Activated T-helper 1 cell treated with Interleukin-2 at 50 U/mL for 16 hours (primary cell): ENCODE measurements around the gene CEP44.
"Not testable (repeated sequence)": the region's sequence is repeated elsewhere in the genome, so short reads cannot be mapped to it uniquely, and the experiment has no call there.

Source experiments
- DNase-seq: peaks from one replicate; pipeline ENCODE4 v3.0.0-alpha.2; 2020; ENCODE audit warnings: low read depth

The CEP44 gene, protein sequence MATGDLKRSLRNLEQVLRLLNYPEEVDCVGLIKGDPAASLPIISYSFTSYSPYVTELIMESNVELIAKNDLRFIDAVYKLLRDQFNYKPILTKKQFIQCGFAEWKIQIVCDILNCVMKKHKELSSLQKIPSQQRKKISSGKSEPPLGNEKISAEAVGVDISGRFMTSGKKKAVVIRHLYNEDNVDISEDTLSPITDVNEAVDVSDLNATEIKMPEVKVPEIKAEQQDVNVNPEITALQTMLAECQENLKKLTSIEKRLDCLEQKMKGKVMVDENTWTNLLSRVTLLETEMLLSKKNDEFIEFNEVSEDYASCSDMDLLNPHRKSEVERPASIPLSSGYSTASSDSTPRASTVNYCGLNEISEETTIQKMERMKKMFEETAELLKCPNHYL

DNA sequence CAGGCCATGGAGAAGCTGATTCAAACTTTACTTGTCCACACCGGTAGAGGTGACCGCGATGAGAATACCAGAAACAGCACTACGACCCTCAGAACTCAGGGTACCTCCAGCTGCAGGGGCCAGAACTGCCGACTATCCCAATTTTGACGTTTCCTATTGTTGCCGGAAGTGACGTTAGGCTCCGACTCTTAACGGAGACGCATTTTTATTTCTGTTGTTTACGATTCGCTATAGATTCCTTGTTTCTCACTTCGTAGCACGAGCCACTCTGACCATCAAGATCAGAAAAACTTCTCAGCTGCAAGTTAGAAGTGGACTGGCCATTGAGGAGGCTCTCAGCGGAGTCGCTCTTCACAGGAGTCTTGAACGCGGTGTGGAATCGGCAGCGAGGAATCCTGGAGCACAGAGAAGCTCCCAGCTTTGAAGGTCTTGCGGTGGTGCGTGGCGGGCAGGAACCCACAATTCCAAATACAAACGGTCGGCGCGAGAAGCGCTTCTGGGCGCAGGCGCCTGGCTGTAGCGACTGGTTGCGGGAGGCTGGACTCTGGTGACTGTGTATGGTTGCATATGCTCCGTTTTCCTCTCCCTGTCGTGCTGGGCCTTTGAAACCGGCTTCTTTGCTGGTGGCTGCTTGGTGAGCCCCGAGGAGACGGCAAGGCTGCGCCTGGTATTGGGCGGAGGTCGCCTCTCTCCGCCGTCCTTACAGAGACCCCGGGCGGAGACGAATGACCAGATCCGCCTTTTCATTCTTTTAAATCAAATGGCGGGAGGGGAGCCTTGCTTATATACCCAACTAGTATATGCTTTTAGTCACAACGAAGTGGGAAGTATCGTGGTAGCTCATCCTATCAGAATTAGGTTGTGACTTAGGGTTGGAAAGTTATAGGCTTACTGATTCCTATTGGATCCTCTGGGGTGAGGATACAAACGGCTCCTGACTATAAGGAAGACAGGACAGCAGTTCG, at the start of gene CEP44, which contains the start of gene FBXO8:
CEP44 (plus strand) TSS at position 405 of the 965 bp plus-strand sequence. CDS start 15,211 bp downstream, outside the sequence.
FBXO8 (minus strand) TSS at position 161 of the 965 bp plus-strand sequence. CDS start 20,575 bp downstream, outside the sequence.
- DNase-seq = peak; percentile 46

DNA sequence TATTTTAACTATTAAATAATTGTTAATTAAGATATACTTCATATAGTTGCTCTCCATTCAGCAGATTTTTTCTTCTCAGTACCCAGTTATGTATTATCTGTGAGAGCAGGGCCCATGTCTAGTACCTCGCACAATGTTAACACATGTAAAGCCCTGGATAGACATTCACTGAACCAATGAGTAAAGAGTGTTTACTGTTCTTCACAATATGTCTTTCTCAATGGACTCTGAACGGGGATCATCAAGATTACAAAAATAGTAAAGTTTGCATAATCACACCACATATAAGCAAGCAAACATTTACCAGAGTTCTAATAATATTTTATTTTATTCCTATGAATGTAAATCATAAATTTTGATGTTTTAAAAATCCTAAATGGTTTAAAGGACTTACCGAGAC, 47.4 kb upstream of the CEP44 start:
- DNase-seq = no peak

- DNase-seq = no peak
These were observed 42.5 kb upstream of the CEP44 start for GRCh38 chr4:174241162-174241561.

DNA sequence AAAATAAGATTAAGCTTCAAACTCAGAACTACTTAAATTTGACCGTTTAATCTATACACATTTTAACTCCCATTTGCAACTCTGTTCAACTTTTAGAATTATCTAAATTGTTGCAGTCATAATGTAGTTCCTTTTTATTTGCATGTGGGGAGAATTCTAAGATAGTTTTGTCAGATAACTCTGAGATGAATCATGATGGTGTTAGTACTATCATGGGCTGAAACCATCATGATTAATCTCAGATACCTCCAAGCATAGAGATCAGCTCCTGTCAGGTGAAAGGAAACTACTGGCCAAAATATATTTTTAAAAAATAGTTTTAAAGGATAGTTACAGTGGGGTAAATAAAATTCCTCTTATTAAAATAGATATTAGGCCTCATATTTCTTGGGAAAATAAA, 39.3 kb upstream of the CEP44 start:
- DNase-seq = no peak

DNA sequence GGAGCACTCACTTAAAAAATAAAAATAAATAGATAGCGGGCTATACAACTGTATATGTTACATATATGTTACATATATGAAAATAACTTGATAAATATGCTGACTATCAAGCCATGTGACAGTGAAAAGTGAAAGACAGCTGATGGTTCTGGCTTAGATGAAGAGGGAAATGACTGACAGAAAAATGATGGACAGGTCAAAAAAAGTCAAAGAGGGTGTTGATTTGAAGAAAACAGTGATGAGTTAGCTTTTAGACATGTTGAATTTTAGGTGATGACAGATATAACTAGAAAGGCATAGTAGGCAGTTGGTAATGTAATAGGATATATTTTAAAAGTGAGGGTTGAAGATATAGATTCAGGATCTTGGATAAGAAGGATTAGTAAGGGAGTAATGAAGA, 38.0 kb upstream of the CEP44 start:
- no peak for DNase-seq

DNA sequence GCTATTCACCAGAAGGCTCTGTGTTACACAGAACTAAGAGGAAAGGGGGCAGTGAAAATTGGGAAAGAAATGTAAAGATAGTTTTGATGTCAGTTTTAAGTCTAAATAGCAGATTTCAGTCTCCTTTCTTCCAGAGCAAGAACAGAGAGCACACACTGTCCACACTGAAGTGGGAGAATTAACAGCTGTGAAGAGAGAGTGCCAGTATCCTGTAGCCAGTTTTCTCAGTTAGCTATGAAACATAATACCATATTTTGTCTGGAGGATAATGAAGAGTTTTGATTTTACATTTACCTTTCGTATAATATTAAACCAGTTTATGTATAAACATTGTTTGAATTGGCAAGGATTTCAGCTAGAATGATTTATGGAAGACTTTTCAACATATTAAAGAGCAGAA, 35.3 kb upstream of the CEP44 start:
- DNase-seq = no peak

DNA sequence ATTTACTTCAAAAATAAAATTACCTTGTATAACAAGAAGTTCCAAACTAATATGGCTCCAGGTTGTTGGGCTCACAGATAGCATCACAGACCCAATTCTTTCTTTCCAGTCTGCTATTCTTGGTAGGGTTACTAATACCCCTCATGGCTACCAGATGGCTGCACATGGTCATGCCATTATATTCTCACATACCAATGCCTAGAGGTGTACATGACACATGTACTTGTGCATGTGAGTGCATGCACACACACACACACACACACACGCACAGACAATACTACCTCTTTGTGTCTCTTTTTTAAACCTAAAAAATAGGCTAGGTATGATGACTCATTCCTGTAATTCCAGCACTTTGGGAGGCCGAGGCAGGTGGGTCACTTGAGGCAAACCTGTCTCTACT, 31.3 kb upstream of the CEP44 start:
- no peak for DNase-seq

GRCh38 chr4:174254613-174255012, 29.1 kb upstream of the CEP44 start:
- no peak for DNase-seq

- no peak for DNase-seq
These were observed 28.3 kb upstream of the CEP44 start for GRCh38 chr4:174255374-174255773.

DNA sequence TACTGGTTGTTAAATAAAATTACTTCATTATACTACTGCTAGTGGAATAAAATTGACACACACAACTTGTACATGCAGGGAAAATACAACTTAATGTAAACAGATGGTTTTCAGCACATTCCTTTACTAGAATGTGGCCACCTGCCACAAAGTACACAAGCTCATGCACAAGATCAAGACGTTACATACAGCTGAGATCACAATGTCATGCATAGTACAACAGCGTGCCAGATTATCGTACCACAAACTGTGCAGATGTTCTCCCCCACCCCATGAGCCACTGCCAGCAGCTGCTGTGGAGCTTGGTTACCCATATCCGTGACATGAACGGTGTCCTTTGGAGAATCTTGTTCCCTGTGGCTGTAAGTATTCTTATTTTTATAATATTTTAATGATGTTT, 27.9 kb upstream of the CEP44 start:
- DNase-seq = no peak

DNA sequence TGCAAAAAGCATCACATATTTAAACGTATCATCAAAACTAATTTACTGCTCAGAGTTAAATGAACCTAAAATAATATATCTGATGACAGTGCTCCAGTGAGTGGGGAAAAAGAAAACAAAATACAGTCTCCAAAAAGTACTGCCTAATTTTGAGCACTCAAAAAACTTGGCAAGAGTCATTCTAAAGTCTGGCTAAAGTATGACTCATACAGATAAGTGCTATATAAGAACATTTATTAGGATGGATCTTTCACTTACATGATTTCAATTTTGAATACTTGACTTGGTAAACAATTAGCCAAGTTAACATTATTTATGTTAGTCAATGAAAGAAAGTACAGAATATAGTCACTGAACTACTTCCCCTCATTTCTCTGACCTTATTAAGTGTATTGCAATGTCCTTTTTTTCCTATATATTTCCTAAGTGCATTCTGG, 27.4 kb upstream of the CEP44 start:
- no peak for DNase-seq

GRCh38 chr4:174259580-174259979, 24.1 kb upstream of the CEP44 start:
- DNase-seq = no peak

- DNase-seq = no peak
These were observed 23.6 kb upstream of the CEP44 start for GRCh38 chr4:174260099-174260498.

- not testable (repeated sequence) for DNase-seq
These were observed 22.3 kb upstream of the CEP44 start for GRCh38 chr4:174261432-174261831.

GRCh38 chr4:174262624-174263444, 20.9 kb upstream of the CEP44 start:
- DNase-seq = no peak

GRCh38 chr4:174263445-174263736, 20.3 kb upstream of the CEP44 start:
- DNase-seq = no peak

DNA sequence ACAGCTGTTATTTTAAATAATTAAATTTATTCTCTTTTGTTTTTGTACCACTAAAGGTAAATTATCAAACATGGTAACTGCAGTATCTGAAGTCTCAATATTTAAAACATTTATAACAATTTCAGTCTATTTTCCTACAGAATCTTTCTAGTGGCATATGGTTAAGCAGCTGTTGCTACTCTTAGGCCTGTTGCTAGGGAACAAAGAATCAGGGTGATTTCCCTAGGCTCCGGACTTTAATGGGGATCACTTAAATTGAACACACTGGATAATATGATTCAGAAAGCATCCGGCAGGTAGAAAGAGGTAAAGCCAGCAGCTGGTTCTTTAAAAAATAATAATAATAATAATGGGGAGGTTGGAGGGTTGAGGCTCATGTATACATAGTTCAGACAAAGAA, 17.8 kb upstream of the CEP44 start:
- DNase-seq = no peak

DNA sequence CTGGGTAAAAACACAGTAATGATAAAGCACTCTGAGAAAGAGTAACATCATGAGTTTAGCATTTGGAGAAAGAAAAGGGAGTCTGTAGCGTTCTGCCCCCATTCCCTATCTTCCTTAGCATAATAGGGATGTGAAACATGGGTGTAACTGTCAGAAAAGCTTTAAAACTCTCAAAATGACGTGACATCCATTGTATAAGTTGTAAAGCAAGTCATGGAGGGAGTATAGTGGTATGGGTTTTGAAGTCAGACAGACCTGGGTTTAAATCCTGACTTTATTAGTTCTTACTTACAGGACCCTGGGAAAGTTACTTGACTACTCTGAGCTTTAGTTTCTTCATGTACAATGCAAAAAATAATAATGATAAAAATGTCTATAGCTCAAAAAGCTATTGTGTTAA, 17.3 kb upstream of the CEP44 start:
- DNase-seq = no peak

DNA sequence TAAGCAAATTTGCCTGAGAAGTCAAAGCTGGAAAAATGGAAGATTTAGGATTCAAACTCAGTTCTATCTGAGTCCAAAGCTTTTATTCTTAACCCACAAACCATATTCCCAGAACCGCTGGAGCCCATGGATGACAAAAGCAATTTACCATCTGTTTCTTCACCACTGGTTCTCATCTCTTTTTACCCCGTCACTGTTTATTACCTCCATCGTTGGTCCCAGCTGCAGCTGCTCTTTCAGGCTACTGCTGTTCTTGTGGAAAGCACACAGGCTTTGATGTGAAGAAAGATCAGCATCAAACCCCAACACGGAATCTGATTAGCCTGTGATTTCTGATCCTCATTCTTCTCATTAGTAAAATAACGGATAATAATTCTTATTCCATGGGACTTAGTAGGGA, 9.8 kb upstream of the CEP44 start:
- DNase-seq = no peak

GRCh38 chr4:174274436-174274835, 9.3 kb upstream of the CEP44 start:
- no peak for DNase-seq

DNA sequence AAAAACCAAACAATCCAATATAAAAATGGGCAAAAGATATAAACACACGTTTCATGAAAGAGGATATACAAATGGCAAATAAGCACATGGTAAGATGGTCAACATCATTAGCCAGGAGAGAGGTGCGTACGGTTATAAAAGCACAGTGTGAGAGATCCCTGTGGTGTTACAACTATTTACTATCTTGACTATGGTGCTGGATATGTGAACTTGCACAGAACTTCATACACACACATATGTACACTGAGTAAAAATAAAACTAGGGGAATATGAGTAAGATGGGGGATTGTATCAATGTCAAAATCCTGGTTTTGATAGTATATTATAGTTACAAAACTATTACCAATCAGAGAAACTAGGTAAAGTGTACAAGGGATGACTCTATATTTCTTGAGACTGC, 8.6 kb upstream of the CEP44 start:
- no peak for DNase-seq

DNA sequence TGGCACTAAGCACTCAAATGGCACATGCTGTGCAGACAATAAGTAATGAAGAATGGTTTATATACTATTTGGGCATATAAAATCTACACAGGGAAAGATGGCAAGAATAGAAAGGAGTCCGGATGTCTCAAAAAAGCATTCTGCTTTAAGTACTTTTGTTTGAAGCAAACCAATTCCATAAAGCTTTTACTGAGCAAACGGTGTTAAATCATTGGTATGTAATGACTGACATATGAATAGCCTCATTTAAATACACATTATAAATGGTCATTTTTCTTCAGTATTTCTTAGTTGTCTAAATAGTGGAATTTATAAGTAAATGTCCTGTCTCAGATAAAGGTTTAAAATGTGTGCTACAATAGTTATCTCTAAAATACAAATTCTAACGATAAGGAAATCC, 6.3 kb upstream of the CEP44 start:
- no peak for DNase-seq
